ENCODE results near the gene CHRNA9. TPM values are rescaled to one million over a fixed set of nuclear protein-coding genes. Genes with fewer than 3 reads are reported as not detected.
"Not testable (repeated sequence)": the region's sequence is repeated elsewhere in the genome, so short reads cannot be mapped to it uniquely, and the experiment has no call there.

CHRNA9 gene
- total RNA-seq, 4 donors from 2014 or later = not detected

GRCh38 chr4:40292313-40292759, 42.8 kb upstream of the CHRNA9 start:
- TF ChIP-seq POLR2A (IDR thresholded peaks at IDR 0.05) (no peak), CTCF (IDR thresholded peaks at IDR 0.05) (no peak)
- H3K27me3 ChIP-seq = no peaks in the 10 kb centered on the region

GRCh38 chr4:40294339-40294738, 40.8 kb upstream of the CHRNA9 start:
- Histone ChIP-seq H3K36me3 (no peaks in the 10 kb centered on the region), H3K27me3 (no peaks in the 10 kb centered on the region), H3K9me3 (no peaks in the 10 kb centered on the region), H3K27ac (no peak overlapping the region), H3K4me3 (no peak overlapping the region), H3K4me1 (peaks cover 0 to 9% (median 0%) of the 10 kb centered on the region in 4 donors)
- DNase-seq = no peak
- TF ChIP-seq CTCF (IDR thresholded peaks at IDR 0.05) = no peak
- no peak for TF ChIP-seq POLR2A (IDR thresholded peaks at IDR 0.05)

More at GRCh38 chr4:40292313-40292759, 42.8 kb upstream of the CHRNA9 start:
- no peak for DNase-seq
- Histone ChIP-seq H3K4me3 (no peak overlapping the region), H3K36me3 (no peaks in the 10 kb centered on the region), H3K27ac (no peak overlapping the region), H3K4me1 (peaks cover 0 to 9% (median 0%) of the 10 kb centered on the region in 4 donors), H3K9me3 (no peaks in the 10 kb centered on the region)

GRCh38 chr4:40295030-40295429, 40.1 kb upstream of the CHRNA9 start:
- not testable (repeated sequence) for H3K4me1 ChIP-seq, DNase-seq, H3K27me3 ChIP-seq, H3K36me3 ChIP-seq, H3K4me3 ChIP-seq, H3K9me3 ChIP-seq, H3K27ac ChIP-seq

- Histone ChIP-seq H3K27me3 (no peaks in the 10 kb centered on the region), H3K4me1 (peaks cover 0 to 10% (median 2%) of the 10 kb centered on the region in 4 donors), H3K9me3 (no peaks in the 10 kb centered on the region), H3K36me3 (no peaks in the 10 kb centered on the region), H3K27ac (no peak overlapping the region), H3K4me3 (no peak overlapping the region)
- TF ChIP-seq POLR2A (IDR thresholded peaks at IDR 0.05) (no peak), CTCF (IDR thresholded peaks at IDR 0.05) (no peak)
- no peak for DNase-seq
Measured at GRCh38 chr4:40295572-40295971, 39.6 kb upstream of the CHRNA9 start.

GRCh38 chr4:40299126-40299525, 36.0 kb upstream of the CHRNA9 start:
- peak overlapping the region in 1 of 4 donors; percentile 82 for H3K27ac ChIP-seq
- H3K4me1 ChIP-seq = peaks cover 0 to 23% (median 2%) of the 10 kb centered on the region in 4 donors
- TF ChIP-seq CTCF (IDR thresholded peaks at IDR 0.05) (no peak), POLR2A (IDR thresholded peaks at IDR 0.05) (no peak)
- no peak overlapping the region for H3K4me3 ChIP-seq
- H3K27me3 ChIP-seq = no peaks in the 10 kb centered on the region
- H3K36me3 ChIP-seq = no peaks in the 10 kb centered on the region
- no peaks in the 10 kb centered on the region for H3K9me3 ChIP-seq
- DNase-seq = no peak

- no peaks in the 10 kb centered on the region for H3K36me3 ChIP-seq
- TF ChIP-seq CTCF (IDR thresholded peaks at IDR 0.05) = no peak
- TF ChIP-seq POLR2A (IDR thresholded peaks at IDR 0.05) = no peak
- H3K27me3 ChIP-seq = no peaks in the 10 kb centered on the region
- peak overlapping the region in 2 of 4 donors; percentile 28 to 82 for H3K27ac ChIP-seq
- DNase-seq = no peak
- H3K9me3 ChIP-seq = no peaks in the 10 kb centered on the region
- H3K4me1 ChIP-seq = peaks cover 0 to 23% (median 2%) of the 10 kb centered on the region in 4 donors
- no peak overlapping the region for H3K4me3 ChIP-seq
Measured at GRCh38 chr4:40299811-40300292, 35.3 kb upstream of the CHRNA9 start.
